Mesenchymal stem cell (in vitro differentiated cells and primary cell): Measurements from ENCODE around the gene RBM17.
"Not testable (repeated sequence)": the region's sequence is repeated elsewhere in the genome, so short reads cannot be mapped to it uniquely, and the experiment has no call there.

Experiments used
- DNase-seq: peaks from one replicate; pipeline ENCODE4 v3.0.0-alpha.2; 2013
- H2AFZ ChIP-seq: one replicate; pipeline ENCODE4 v1.6.1; 2013; ENCODE audit warnings: low read depth, mild to moderate bottlenecking, control low read depth, inconsistent platforms, low read length, moderate library complexity
- H2AK5ac ChIP-seq: 2 replicates; pipeline ENCODE4 v1.6.1; 2013; ENCODE audit warnings: low read length, moderate library complexity, mild to moderate bottlenecking, inconsistent platforms; ENCODE audit not compliant: severe bottlenecking
- H2BK120ac ChIP-seq: one replicate; pipeline ENCODE4 v1.6.1; 2013; ENCODE audit warnings: low read depth, mild to moderate bottlenecking, inconsistent platforms, low read length, moderate library complexity
- H2BK12ac ChIP-seq, 2 experiments: one replicate each; pipeline ENCODE4 v1.6.1; 2013; ENCODE audit warnings: inconsistent platforms in 2 of 2, low read length in 2 of 2, mild to moderate bottlenecking in 2 of 2, moderate library complexity in 2 of 2, control low read depth in 1 of 2
- H2BK15ac ChIP-seq: one replicate; pipeline ENCODE4 v1.6.1; 2013; ENCODE audit warnings: mild to moderate bottlenecking, low read depth, inconsistent platforms; ENCODE audit not compliant: poor library complexity, severe bottlenecking
- H2BK5ac ChIP-seq: 2 replicates; pipeline ENCODE4 v1.6.1; 2013; ENCODE audit warnings: low read depth, mild to moderate bottlenecking, low read length, control low read depth, inconsistent platforms; ENCODE audit not compliant: poor library complexity, severe bottlenecking
- H3K14ac ChIP-seq, 2 experiments: one replicate each; pipeline ENCODE4 v1.6.1; 2013; ENCODE audit warnings: inconsistent platforms in 2 of 2, low read length in 2 of 2, control low read depth in 1 of 2, mild to moderate bottlenecking in 1 of 2, moderate library complexity in 1 of 2
- H3K18ac ChIP-seq, 2 experiments: one replicate each; pipeline ENCODE4 v1.6.1; 2013; ENCODE audit warnings: inconsistent platforms in 2 of 2, low read length in 2 of 2, control low read depth in 1 of 2, low read depth in 1 of 2, mild to moderate bottlenecking in 1 of 2
- H3K23ac ChIP-seq, 2 experiments: one replicate each; pipeline ENCODE4 v1.6.1; 2013; ENCODE audit warnings: inconsistent platforms in 2 of 2, low read length in 2 of 2, mild to moderate bottlenecking in 2 of 2, moderate library complexity in 2 of 2, control low read depth in 1 of 2
- H3K27ac ChIP-seq: 2 replicates; pipeline ENCODE4 v1.5.1; 2013; ENCODE audit warnings: mild to moderate bottlenecking, moderate library complexity, low read length, control low read depth, inconsistent platforms; ENCODE audit not compliant: poor library complexity, severe bottlenecking
- H3K27me3 ChIP-seq, 2 experiments: 2 replicates each; pipeline versions ENCODE4 v1.6.1 to v1.7.0; 2013; ENCODE audit warnings: low read length in 2 of 2, mild to moderate bottlenecking in 2 of 2, moderate library complexity in 2 of 2, control low read depth in 1 of 2, inconsistent platforms in 1 of 2; ENCODE audit not compliant: control insufficient read depth in 1 of 2, insufficient read depth in 1 of 2
- H3K36me3 ChIP-seq, 2 experiments: 2 replicates each; pipeline versions ENCODE4 v1.6.1 to v1.7.0; 2013; ENCODE audit warnings: low read length in 2 of 2, control low read depth in 1 of 2, inconsistent platforms in 1 of 2, low read depth in 1 of 2, mild to moderate bottlenecking in 1 of 2; ENCODE audit not compliant: insufficient read depth in 2 of 2, control insufficient read depth in 1 of 2
- H3K4ac ChIP-seq, 2 experiments: one replicate each; pipeline ENCODE4 v1.6.1; 2013; ENCODE audit warnings: inconsistent platforms in 2 of 2, low read length in 2 of 2, mild to moderate bottlenecking in 2 of 2, moderate library complexity in 2 of 2, control low read depth in 1 of 2, low read depth in 1 of 2
- H3K4me1 ChIP-seq: 2 replicates; pipeline ENCODE4 v1.6.1; 2013; ENCODE audit warnings: low read depth, low read length, control low read depth; ENCODE audit not compliant: control insufficient read depth, insufficient read depth
- H3K4me2 ChIP-seq: 2 replicates; pipeline ENCODE4 v1.6.1; 2013; ENCODE audit warnings: low read length, mild to moderate bottlenecking, inconsistent platforms; ENCODE audit not compliant: poor library complexity, severe bottlenecking
- H3K4me3 ChIP-seq, 2 experiments: 2 replicates each; pipeline versions ENCODE4 v1.5.1 to v1.7.0; 2013; ENCODE audit warnings: low read length in 2 of 2, mild to moderate bottlenecking in 2 of 2, control low read depth in 1 of 2, low read depth in 1 of 2; ENCODE audit not compliant: insufficient read depth in 1 of 2
- H3K79me1 ChIP-seq: replicated peaks from 2 replicates; pipeline ENCODE4 v1.6.1; 2013; ENCODE audit warnings: mild to moderate bottlenecking, control low read depth, low read length, inconsistent platforms; ENCODE audit not compliant: poor library complexity, severe bottlenecking
- H3K9ac ChIP-seq: 2 replicates; pipeline ENCODE4 v1.7.0; 2013; ENCODE audit warnings: mild to moderate bottlenecking, low read length, moderate library complexity
- H3K9me3 ChIP-seq: 2 replicates; pipeline ENCODE4 v1.7.0; 2013; ENCODE audit warnings: mild to moderate bottlenecking, low read length; ENCODE audit not compliant: control insufficient read depth
- H4K8ac ChIP-seq: one replicate; pipeline ENCODE4 v1.6.1; 2013; ENCODE audit warnings: inconsistent platforms, mild to moderate bottlenecking, low read length, moderate library complexity
- H4K91ac ChIP-seq: one replicate; pipeline ENCODE4 v1.6.1; 2013; ENCODE audit warnings: mild to moderate bottlenecking, low read length, inconsistent platforms
- WGBS: methylation state at CpG from one replicate; pipeline ENCODE4 v1.1.7; 2013; ENCODE audit warnings: mixed read lengths; 5-methylcytosine and 5-hydroxymethylcytosine counted together

RBM17 gene

DNA sequence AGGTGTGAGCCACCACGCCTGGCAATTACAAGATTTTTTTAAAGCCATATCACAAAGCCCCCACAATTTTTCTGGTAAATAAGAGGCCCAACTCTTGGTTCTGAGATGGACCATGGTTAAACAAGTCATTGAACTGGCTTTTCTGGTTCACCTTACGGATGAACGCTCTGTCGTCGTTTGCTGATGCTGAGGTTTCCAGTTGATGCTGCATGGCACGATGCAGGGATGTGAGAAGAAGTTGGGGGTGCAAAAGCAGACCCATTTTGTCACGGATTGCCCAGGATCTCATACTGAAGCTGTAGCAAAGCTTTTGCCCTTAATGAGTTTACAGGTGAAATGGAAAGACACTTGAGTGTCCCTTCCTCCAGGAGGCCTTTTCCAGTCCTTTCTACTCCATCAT is 24.7 kb upstream of the RBM17 start:
- peaks cover 2 to 38% of the 10 kb centered on the region in 2 experiments for H3K27me3 ChIP-seq
- H3K79me1 ChIP-seq: no peaks in the 10 kb centered on the region
- H3K36me3 ChIP-seq: no peaks in the 10 kb centered on the region
- no peak overlapping the region for H3K14ac ChIP-seq
- no peak overlapping the region for H2BK5ac ChIP-seq
- no peak overlapping the region for H4K8ac ChIP-seq
- no peak overlapping the region for H4K91ac ChIP-seq
- no peak for DNase-seq
- no peak overlapping the region for H3K27ac ChIP-seq
- no peak overlapping the region for H3K9ac ChIP-seq
- H3K4me1 ChIP-seq: no peaks in the 10 kb centered on the region
- H3K4me2 ChIP-seq: no peak overlapping the region
- no peak overlapping the region for H3K4me3 ChIP-seq
- H3K4ac ChIP-seq: no peak overlapping the region
- WGBS: 87% methylated on average over 7 of the region's 7 CpGs
- H2BK12ac ChIP-seq: no peak overlapping the region
- no peak overlapping the region for H2AFZ ChIP-seq
- no peak overlapping the region for H3K18ac ChIP-seq
- H2BK120ac ChIP-seq: no peak overlapping the region
- H3K9me3 ChIP-seq: no peaks in the 10 kb centered on the region
- H2BK15ac ChIP-seq: no peak overlapping the region
- H2AK5ac ChIP-seq: no peak overlapping the region
- no peak overlapping the region for H3K23ac ChIP-seq

DNA sequence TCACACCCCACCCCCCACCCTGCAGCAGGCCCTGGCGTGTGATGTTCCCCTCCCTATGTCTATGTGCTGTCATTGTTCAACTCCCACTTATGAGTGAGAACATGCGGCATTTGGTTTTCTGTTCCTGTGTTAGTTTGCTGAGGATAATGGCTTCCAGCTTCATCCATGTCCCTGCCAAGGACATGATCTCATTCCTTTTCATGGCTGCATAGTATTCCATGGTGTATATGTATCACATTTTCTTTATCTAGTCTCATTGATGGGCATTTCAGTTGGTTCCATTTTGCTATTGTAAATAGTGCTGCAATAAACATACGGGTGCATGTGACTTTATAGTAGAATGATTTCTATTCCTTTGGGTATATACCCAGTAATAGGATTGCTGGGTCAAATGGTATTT is 24.1 kb upstream of the RBM17 start:
- 82% methylated on average over 2 of the region's 3 CpGs for WGBS

DNA sequence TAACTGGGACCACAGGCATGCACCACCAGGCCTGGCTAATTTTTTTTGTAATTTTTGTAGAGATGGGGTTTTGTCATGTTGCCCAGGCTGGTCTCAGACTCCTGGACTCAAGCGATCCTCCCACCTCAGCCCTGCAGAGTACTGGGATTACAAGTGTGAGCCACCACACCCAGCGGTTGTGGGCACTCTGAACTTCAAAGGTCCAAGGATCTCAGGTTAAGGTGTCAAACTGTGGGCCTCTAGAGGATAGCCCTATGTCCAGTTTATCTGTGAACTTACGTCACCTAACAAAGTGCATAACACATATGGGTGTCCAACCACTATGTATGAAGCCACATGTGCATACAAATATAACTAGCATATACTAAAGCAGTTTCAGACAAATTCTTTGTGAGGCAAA is 23.4 kb upstream of the RBM17 start:
- no peak overlapping the region for H3K9ac ChIP-seq
- H4K91ac ChIP-seq: no peak overlapping the region
- WGBS: 87% methylated on average over 2 of the region's 3 CpGs
- H4K8ac ChIP-seq: no peak overlapping the region
- H3K4me2 ChIP-seq: no peak overlapping the region
- H2BK5ac ChIP-seq: no peak overlapping the region
- H3K4me1 ChIP-seq: no peaks in the 10 kb centered on the region
- H3K4me3 ChIP-seq: no peak overlapping the region
- H3K23ac ChIP-seq: no peak overlapping the region
- H3K27ac ChIP-seq: no peak overlapping the region
- H3K14ac ChIP-seq: no peak overlapping the region
- H2BK12ac ChIP-seq: no peak overlapping the region
- H2AFZ ChIP-seq: no peak overlapping the region
- no peaks in the 10 kb centered on the region for H3K79me1 ChIP-seq
- H3K27me3 ChIP-seq: peaks cover 0 to 34% of the 10 kb centered on the region in 2 experiments
- no peak overlapping the region for H2BK15ac ChIP-seq
- no peaks in the 10 kb centered on the region for H3K9me3 ChIP-seq
- no peaks in the 10 kb centered on the region for H3K36me3 ChIP-seq
- no peak overlapping the region for H2BK120ac ChIP-seq
- H3K4ac ChIP-seq: no peak overlapping the region
- no peak overlapping the region for H2AK5ac ChIP-seq
- no peak for DNase-seq
- no peak overlapping the region for H3K18ac ChIP-seq

More for the DNA sequence above, 24.1 kb upstream of the RBM17 start:
- not testable (repeated sequence) for H2BK5ac ChIP-seq, H2BK120ac ChIP-seq, H2BK15ac ChIP-seq, H3K4me2 ChIP-seq, H3K9me3 ChIP-seq, H3K4me3 ChIP-seq, H3K23ac ChIP-seq, H3K14ac ChIP-seq, H3K36me3 ChIP-seq, H2AFZ ChIP-seq, H3K4me1 ChIP-seq, DNase-seq, H4K8ac ChIP-seq, H3K18ac ChIP-seq, H3K79me1 ChIP-seq, H2AK5ac ChIP-seq, H3K9ac ChIP-seq, H3K27ac ChIP-seq, H3K4ac ChIP-seq, H2BK12ac ChIP-seq, H4K91ac ChIP-seq
- peaks cover 0 to 41% of the 10 kb centered on the region in 2 experiments for H3K27me3 ChIP-seq

DNA sequence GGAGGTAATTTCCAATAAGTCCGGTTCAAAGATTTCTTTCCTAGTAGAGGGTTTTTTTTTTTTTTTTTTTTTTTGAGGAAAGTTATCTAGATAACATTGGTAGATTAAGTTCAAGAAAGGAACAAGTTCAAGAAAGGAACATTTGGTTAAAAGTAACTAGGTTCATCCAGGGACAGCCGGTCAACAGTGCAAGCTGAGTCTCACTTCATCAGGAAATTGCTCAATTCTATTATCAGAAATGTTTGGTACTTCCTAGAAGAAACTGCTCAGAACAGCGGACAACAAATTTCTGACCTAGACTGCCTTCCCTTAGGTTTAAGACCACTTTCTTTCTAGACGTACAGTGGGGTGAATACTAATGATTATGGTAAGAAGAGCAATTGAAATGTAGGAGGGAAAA is 23.0 kb upstream of the RBM17 start:
- no peaks in the 10 kb centered on the region for H3K79me1 ChIP-seq
- H2BK12ac ChIP-seq: no peak overlapping the region
- H3K36me3 ChIP-seq: no peaks in the 10 kb centered on the region
- H3K4me3 ChIP-seq: no peak overlapping the region
- peaks cover 4 to 34% of the 10 kb centered on the region in 2 experiments for H3K27me3 ChIP-seq
- no peak overlapping the region for H4K8ac ChIP-seq
- no peaks in the 10 kb centered on the region for H3K4me1 ChIP-seq
- H3K23ac ChIP-seq: no peak overlapping the region
- DNase-seq: no peak
- no peak overlapping the region for H2BK120ac ChIP-seq
- no peak overlapping the region for H3K4me2 ChIP-seq
- WGBS: 89% methylated on average over 3 of the region's 4 CpGs
- H2BK5ac ChIP-seq: no peak overlapping the region
- H3K4ac ChIP-seq: no peak overlapping the region
- no peak overlapping the region for H2BK15ac ChIP-seq
- no peak overlapping the region for H3K14ac ChIP-seq
- H2AFZ ChIP-seq: no peak overlapping the region
- H2AK5ac ChIP-seq: no peak overlapping the region
- no peak overlapping the region for H3K27ac ChIP-seq
- H3K18ac ChIP-seq: no peak overlapping the region
- H4K91ac ChIP-seq: no peak overlapping the region
- no peaks in the 10 kb centered on the region for H3K9me3 ChIP-seq
- H3K9ac ChIP-seq: no peak overlapping the region
